ENCODE results near the gene DDX1.

DNA sequence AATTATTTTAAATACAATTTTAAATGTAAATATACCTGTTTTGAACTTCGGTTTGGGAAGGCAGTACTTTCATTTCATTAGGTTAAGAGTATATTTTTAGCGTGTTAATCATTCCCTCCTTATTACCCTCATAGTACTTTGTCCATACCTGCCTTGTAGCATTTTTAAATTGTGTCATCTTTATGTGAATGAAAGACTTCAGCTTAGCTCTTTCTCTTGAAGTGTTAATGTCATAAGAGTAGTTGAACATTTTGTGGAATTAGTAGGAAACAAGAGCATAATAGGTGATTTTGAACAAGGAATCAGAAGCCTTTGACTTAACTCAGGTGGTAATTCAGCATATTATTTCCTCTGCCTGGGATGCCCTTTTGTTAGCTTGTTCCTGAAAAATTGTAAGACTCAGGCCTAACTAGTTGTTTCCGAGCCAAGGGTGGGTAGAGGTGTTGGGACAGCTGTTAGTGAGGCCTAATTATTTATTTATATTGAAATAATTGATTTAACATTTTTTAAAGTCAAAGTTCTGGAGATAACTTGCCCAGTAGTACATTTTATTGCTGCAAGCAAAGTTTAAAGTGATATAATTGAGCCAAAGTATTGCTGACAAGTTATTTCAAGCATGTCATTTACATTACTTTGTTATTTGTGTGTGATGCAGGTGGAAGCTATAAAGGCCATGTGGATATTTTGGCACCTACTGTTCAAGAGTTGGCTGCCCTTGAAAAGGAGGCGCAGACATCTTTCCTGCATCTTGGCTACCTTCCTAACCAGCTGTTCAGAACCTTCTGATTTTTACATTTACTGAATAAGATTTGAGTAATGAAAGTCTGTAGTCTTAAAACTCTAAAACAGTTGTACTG, 38.7 kb downstream of the DDX1 start:
- TF ChIP-seq POLR2A (IDR thresholded peaks at IDR 0.05) (no peak), POLR2AphosphoS5 (IDR thresholded peaks at IDR 0.05) (no peak)
- TF ChIP-seq, protein P1, sequence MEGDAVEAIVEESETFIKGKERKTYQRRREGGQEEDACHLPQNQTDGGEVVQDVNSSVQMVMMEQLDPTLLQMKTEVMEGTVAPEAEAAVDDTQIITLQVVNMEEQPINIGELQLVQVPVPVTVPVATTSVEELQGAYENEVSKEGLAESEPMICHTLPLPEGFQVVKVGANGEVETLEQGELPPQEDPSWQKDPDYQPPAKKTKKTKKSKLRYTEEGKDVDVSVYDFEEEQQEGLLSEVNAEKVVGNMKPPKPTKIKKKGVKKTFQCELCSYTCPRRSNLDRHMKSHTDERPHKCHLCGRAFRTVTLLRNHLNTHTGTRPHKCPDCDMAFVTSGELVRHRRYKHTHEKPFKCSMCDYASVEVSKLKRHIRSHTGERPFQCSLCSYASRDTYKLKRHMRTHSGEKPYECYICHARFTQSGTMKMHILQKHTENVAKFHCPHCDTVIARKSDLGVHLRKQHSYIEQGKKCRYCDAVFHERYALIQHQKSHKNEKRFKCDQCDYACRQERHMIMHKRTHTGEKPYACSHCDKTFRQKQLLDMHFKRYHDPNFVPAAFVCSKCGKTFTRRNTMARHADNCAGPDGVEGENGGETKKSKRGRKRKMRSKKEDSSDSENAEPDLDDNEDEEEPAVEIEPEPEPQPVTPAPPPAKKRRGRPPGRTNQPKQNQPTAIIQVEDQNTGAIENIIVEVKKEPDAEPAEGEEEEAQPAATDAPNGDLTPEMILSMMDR (IDR thresholded peaks at IDR 0.05 in 8 of 11, conservative IDR thresholded peaks at IDR 0.05 in 3 of 11) = no peak

All from spleen (tissue), 7 donors.